Measurements from ENCODE around the gene CNOT11.

DNA sequence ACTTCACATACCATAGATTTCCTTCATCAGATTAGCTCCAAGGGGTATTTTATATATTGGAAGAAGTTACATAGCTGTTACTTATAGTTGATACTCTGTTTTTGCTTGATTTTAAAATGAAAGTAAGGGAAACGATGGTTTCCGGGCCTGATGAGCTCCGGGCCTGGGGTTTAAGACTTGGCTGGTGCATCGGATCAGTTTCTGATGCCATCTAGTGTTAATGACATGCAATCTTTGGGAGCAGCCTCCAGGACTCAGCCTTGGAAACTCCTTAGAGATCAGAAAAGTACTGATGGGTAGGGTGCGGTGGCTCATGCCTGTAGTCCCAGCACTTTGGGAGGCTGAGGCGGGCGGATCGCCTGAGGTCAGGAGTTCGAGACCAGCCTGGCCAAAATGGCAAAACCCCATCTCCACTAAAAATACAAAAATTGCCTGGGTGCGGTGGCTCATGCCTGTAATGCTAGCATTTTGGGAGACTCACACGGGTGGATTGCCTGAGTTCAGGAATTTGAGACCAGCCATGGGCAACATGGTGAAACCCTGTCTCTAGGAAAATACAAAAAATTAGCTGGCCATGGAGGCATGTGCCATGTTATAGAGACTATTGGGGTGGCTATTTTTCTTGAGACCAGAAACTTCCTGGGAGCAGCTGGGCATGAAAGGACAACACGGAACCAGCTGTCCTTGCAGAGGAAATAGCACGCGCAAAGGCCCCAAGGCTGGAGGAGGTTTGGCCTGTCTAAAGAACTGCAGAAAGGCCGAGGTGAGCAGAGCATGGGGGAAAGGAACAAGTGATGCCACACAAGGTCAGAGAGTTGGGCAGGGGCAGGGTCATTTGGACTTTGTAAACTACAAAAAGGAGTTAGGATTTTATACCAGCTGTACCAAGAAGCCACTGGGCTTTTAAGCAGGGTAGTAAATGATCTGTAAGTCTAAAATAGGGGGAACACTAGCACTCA is 46.9 kb upstream of the CNOT11 start:
- TF ChIP-seq EZH2 (IDR thresholded peaks at IDR 0.05; ENCODE audit: insufficient read depth, poor library complexity, severe bottlenecking) (no peak), EZH2phosphoT487 (IDR thresholded peaks at IDR 0.05; ENCODE audit: insufficient read depth, low read depth) (no peak)
